HCT116 (cell line): Measurements from ENCODE around the gene UBE2E1. TPM values are rescaled to one million over a fixed set of nuclear protein-coding genes. Genes with fewer than 3 reads are reported as not detected.
"Not testable (repeated sequence)": the region's sequence is repeated elsewhere in the genome, so short reads cannot be mapped to it uniquely, and the experiment has no call there.

Source experiments
- ATAC-seq: fragments of 200-7000 bp; cut with Tn5 transposase; 2 replicates; pipeline ENCODE4 v1.9.1; 2020; ENCODE audit warnings: mild to moderate bottlenecking, moderate library complexity
- BruUV-seq: library from RNA; stranded (reverse); fragments of 400-500 nt; replicated peaks from 2 replicates; lab custom pipeline; 2021; lab: Mats Ljungman, UMichigan
- CTCF ChIA-PET: fragments of 300-600 bp; sonication (Branson Sonifier 250); formaldehyde crosslinking; loops from one replicate; lab custom pipeline; 2021; ENCODE audit warnings: antibody characterized with exemption; lab: Charles Lee
- POLR2A ChIA-PET: fragments of 300-600, 350-600 bp; sonication (Branson Sonifier 250); formaldehyde crosslinking; loops from one replicate; lab custom pipeline; 2021; ENCODE audit warnings: antibody characterized with exemption; lab: Charles Lee
- RAD21 ChIA-PET, 2 experiments: fragments of 300-600 bp; sonication (Branson Sonifier 250); formaldehyde crosslinking; loops; one replicate each; lab custom pipeline; 2023; ENCODE audit warnings: low total read pairs in 2 of 2; ENCODE audit not compliant: uncharacterized antibody in 2 of 2, unreplicated experiment in 2 of 2, low non-redundant PET in 1 of 2; lab: Charles Lee
- DNase-seq: peaks from one replicate; pipeline ENCODE4 v3.0.0-alpha.2; 2010; ENCODE audit warnings: low read depth, low spot score
- H2AFZ ChIP-seq: fragments of 200-600 bp; shearing (Covaris generic), sonication (generic); 2 replicates; pipeline ENCODE4 v1.6.1; 2017; ENCODE audit warnings: low read depth, mixed run types, mixed read lengths, antibody characterized with exemption, low read length; ENCODE audit not compliant: poor library complexity, severe bottlenecking
- H3K27ac ChIP-seq: 2 replicates; pipeline ENCODE4 v1.5.1; 2012; ENCODE audit warnings: low read depth, low read length
- H3K27me3 ChIP-seq: fragments of 200-600 bp; sonication (generic); 2 replicates; pipeline ENCODE4 v1.6.1; 2016; ENCODE audit warnings: mixed run types, low read length, mixed read lengths; ENCODE audit not compliant: insufficient read depth
- H3K36me3 ChIP-seq, 2 experiments: fragments of 200-500 bp in 1 of 2; fragments of 200-600 bp in 1 of 2; sonication (Bioruptor generic) in 1 of 2; sonication (generic) in 1 of 2; 2 replicates each; pipeline versions ENCODE4 v1.5.1 to v1.6.1; 2014 to 2016; ENCODE audit warnings: low read length in 2 of 2, inconsistent platforms in 1 of 2, mixed read lengths in 1 of 2, mixed run types in 1 of 2; ENCODE audit not compliant: insufficient read depth in 2 of 2, control insufficient read depth in 1 of 2
- H3K4me1 ChIP-seq, 2 experiments: fragments of 200-600 bp in 1 of 2; sonication (generic) in 1 of 2; 2 replicates each; pipeline versions ENCODE4 v1.5.1 to v1.6.1; 2012 to 2017; ENCODE audit warnings: low read length in 2 of 2, inconsistent platforms in 1 of 2, mild to moderate bottlenecking in 1 of 2, mixed read lengths in 1 of 2, mixed run types in 1 of 2, moderate library complexity in 1 of 2; ENCODE audit not compliant: insufficient read depth in 2 of 2, control insufficient read depth in 1 of 2
- H3K4me2 ChIP-seq: fragments of 200-600 bp; sonication (generic); 2 replicates; pipeline ENCODE4 v1.6.1; 2017; ENCODE audit warnings: mixed run types, low read length, mixed read lengths
- H3K4me3 ChIP-seq, 2 experiments: fragments of 200-600 bp in 1 of 2; sonication (generic) in 1 of 2; replicated peaks in 1 of 2; 2 replicates each; pipeline ENCODE4 v1.5.1; 2011 to 2016; ENCODE audit warnings: low read length in 2 of 2, control low read depth in 1 of 2, low read depth in 1 of 2, mild to moderate bottlenecking in 1 of 2, mixed read lengths in 1 of 2, mixed run types in 1 of 2
- H3K79me2 ChIP-seq: fragments of 200-600 bp; sonication (generic); 2 replicates; pipeline ENCODE4 v1.6.1; 2017; ENCODE audit warnings: mild to moderate bottlenecking, mixed run types, low read length, moderate library complexity, mixed read lengths; ENCODE audit not compliant: insufficient read depth
- H3K9ac ChIP-seq: fragments of 200-600 bp; sonication (generic); 2 replicates; pipeline ENCODE4 v1.6.1; 2016; ENCODE audit warnings: low read length, mixed read lengths
- H3K9me2 ChIP-seq: fragments of 200-600 bp; sonication (generic), shearing (Covaris generic); 2 replicates; pipeline ENCODE4 v1.6.1; 2017; ENCODE audit warnings: mixed run types, mild to moderate bottlenecking, moderate library complexity; ENCODE audit not compliant: insufficient read depth
- H3K9me3 ChIP-seq, 2 experiments: fragments of 200-500 bp in 1 of 2; fragments of 200-600 bp in 1 of 2; sonication (Bioruptor generic) in 1 of 2; sonication (generic) in 1 of 2; 2 replicates each; pipeline ENCODE4 v1.6.1; 2014 to 2017; ENCODE audit warnings: low read length in 2 of 2, mixed read lengths in 2 of 2, inconsistent platforms in 1 of 2, low read depth in 1 of 2, mild to moderate bottlenecking in 1 of 2, mixed run types in 1 of 2, moderate library complexity in 1 of 2; ENCODE audit not compliant: control insufficient read depth in 1 of 2, insufficient read depth in 1 of 2
- H4K20me1 ChIP-seq: fragments of 200-600 bp; sonication (generic), shearing (Covaris generic); 2 replicates; pipeline ENCODE4 v1.6.1; 2017; ENCODE audit warnings: mixed run types, mild to moderate bottlenecking, moderate library complexity; ENCODE audit not compliant: insufficient read depth
- CBX3 ChIP-seq: IDR thresholded peaks from 2 replicates; pipeline ENCODE4 v1.6.1; 2012; ENCODE audit warnings: low read depth
- CEBPB ChIP-seq: IDR thresholded peaks from 2 replicates; pipeline ENCODE4 v1.6.1; 2012; ENCODE audit warnings: low read depth
- EGR1 ChIP-seq: IDR thresholded peaks from 2 replicates; pipeline ENCODE4 v1.6.1; 2012; ENCODE audit warnings: low read depth
- ELF1 ChIP-seq: IDR thresholded peaks from 2 replicates; pipeline ENCODE4 v1.6.1; 2012; ENCODE audit warnings: low read depth, borderline replicate concordance
- EZH2 ChIP-seq: fragments of 200-600 bp; sonication (generic); IDR thresholded peaks from 2 replicates; pipeline ENCODE4 v1.6.1; 2017; ENCODE audit warnings: antibody characterized with exemption, mixed run types
- EZH2phosphoT487 ChIP-seq: fragments of 200-600 bp; IDR thresholded peaks from 2 replicates; pipeline ENCODE4 v1.6.1; 2018; ENCODE audit warnings: antibody characterized with exemption, borderline replicate concordance
- FOSL1 ChIP-seq: IDR thresholded peaks from 2 replicates; pipeline ENCODE4 v1.6.1; 2012; ENCODE audit warnings: low read depth
- JUND ChIP-seq: IDR thresholded peaks from 2 replicates; pipeline ENCODE4 v1.6.1; 2012
- MAX ChIP-seq: IDR thresholded peaks from 2 replicates; pipeline ENCODE4 v1.6.1; 2012
- POLR2A ChIP-seq: IDR thresholded peaks from 2 replicates; pipeline ENCODE4 v1.7.0; 2011; ENCODE audit warnings: borderline replicate concordance; ENCODE audit not compliant: insufficient read depth, insufficient read length; ENCODE audit errors: extremely low read depth
- POLR2AphosphoS5 ChIP-seq: IDR thresholded peaks from 2 replicates; pipeline ENCODE4 v1.6.1; 2011; ENCODE audit warnings: mild to moderate bottlenecking, low read depth, low read length, moderate library complexity
- RAD21 ChIP-seq: IDR thresholded peaks from 2 replicates; pipeline ENCODE4 v1.6.1; 2012; ENCODE audit warnings: low read depth, mild to moderate bottlenecking
- SIN3A ChIP-seq: IDR thresholded peaks from 2 replicates; pipeline ENCODE4 v1.6.1; 2012; ENCODE audit warnings: low read depth
- SP1 ChIP-seq: IDR thresholded peaks from 2 replicates; pipeline ENCODE4 v1.6.1; 2012; ENCODE audit warnings: low read depth
- TCF7L2 ChIP-seq: IDR thresholded peaks from 2 replicates; pipeline ENCODE4 v1.7.0; 2011; ENCODE audit warnings: borderline replicate concordance, inconsistent platforms; ENCODE audit not compliant: insufficient read depth, insufficient read length; ENCODE audit errors: extremely low read depth
- YY1 ChIP-seq: IDR thresholded peaks from 2 replicates; pipeline ENCODE4 v1.6.1; 2011; ENCODE audit warnings: low read length, low read depth, moderate library complexity, mild to moderate bottlenecking; ENCODE audit not compliant: insufficient replicate concordance; ENCODE audit errors: extremely low read depth
- ZBTB33 ChIP-seq: IDR thresholded peaks from 2 replicates; pipeline ENCODE4 v1.6.1; 2011; ENCODE audit warnings: mild to moderate bottlenecking, low read length, moderate library complexity; ENCODE audit not compliant: insufficient replicate concordance; ENCODE audit errors: extremely low read depth
- ZFX ChIP-seq: fragments of 450-650 bp; IDR thresholded peaks from 2 replicates; pipeline ENCODE4 v1.6.1; 2017
- ZNF274 ChIP-seq: fragments of 200-500 bp; sonication (Bioruptor generic); IDR thresholded peaks from 2 replicates; pipeline ENCODE4 v1.6.1; 2014; ENCODE audit warnings: mild to moderate bottlenecking, low read depth, low read length, inconsistent platforms
- intact Hi-C: fragments of 100-400 bp; cut with micrococcal nuclease; formaldehyde crosslinking; loops from 2 replicates; pipeline ENCODE4 v1.10.0; 2022
- total RNA-seq: library from RNA; stranded (reverse); gene quantifications from one replicate; pipeline ENCODE4 v1.2.1, GENCODE V29; 2021; ENCODE audit not compliant: unreplicated experiment

The UBE2E1 gene
- total RNA-seq, 1 experiment from 2014 or later: 75.1 TPM

GRCh38 chr3:23911397-23911796 lies 105.6 kb downstream of the UBE2E1 start (continued):
- TF ChIP-seq JUND: no peak
- no peak for TF ChIP-seq MAX
- no peak for TF ChIP-seq FOSL1
- TF ChIP-seq ELF1: no peak
- no peak for TF ChIP-seq CBX3
- no peak for TF ChIP-seq ZNF274
- TF ChIP-seq SP1: no peak
- TF ChIP-seq CEBPB: no peak

- DNase-seq, H3K9me2 ChIP-seq, H2AFZ ChIP-seq, POLR2A ChIA-PET, H3K9ac ChIP-seq, H4K20me1 ChIP-seq, H3K4me2 ChIP-seq, CTCF ChIA-PET, BruUV-seq, H3K9me3 ChIP-seq, H3K27ac ChIP-seq, H3K27me3 ChIP-seq, intact Hi-C loops, H3K4me3 ChIP-seq, ATAC-seq, RAD21 ChIA-PET: not testable (repeated sequence)
- peaks cover 44% of the 10 kb centered on the region for H3K79me2 ChIP-seq
- peaks cover 7 to 12% of the 10 kb centered on the region in 2 experiments; a peak in 3 of 4 replicates for H3K4me1 ChIP-seq
- H3K36me3 ChIP-seq: peaks cover 8 to 10% of the 10 kb centered on the region in 2 experiments; a peak in 2 of 4 replicates
Observed at GRCh38 chr3:23912335-23912734, 106.6 kb downstream of the UBE2E1 start.

- H3K36me3 ChIP-seq: peaks cover 9 to 13% of the 10 kb centered on the region in 2 experiments
- ChIA-PET RAD21 (interaction anchor here in 1 of 2 experiments (0.5 kb wide), 1 partner anchor 408 kb away, joined by 4 read pairs; no protein-coding TSS in a partner anchor), CTCF (no interaction called here), POLR2A (no interaction called here)
- no peaks in the 10 kb centered on the region for H3K9me3 ChIP-seq
- no TSS peak for BruUV-seq
- no peak overlapping the region for H3K9ac ChIP-seq
- ATAC-seq (no peak), DNase-seq (no peak)
- H3K4me3 ChIP-seq: no peak overlapping the region
- no peak overlapping the region for H3K4me2 ChIP-seq
- H3K4me1 ChIP-seq: peaks cover 7 to 15% of the 10 kb centered on the region in 2 experiments; a peak in 3 of 4 replicates
- H2AFZ ChIP-seq: no peak overlapping the region
- intact Hi-C loops: no loop called here
- H3K27ac ChIP-seq: no peak overlapping the region
- H4K20me1 ChIP-seq: peaks cover 4% of the 10 kb centered on the region; the same call in 1 of the 2 replicates
- no peaks in the 10 kb centered on the region for H3K9me2 ChIP-seq
- H3K79me2 ChIP-seq: peaks cover 53% of the 10 kb centered on the region
- no peaks in the 10 kb centered on the region for H3K27me3 ChIP-seq
- TF ChIP-seq CBX3 (no peak), EZH2 (no peak), ELF1 (no peak), JUND (no peak), CEBPB (no peak), TCF7L2 (no peak), FOSL1 (no peak), POLR2AphosphoS5 (no peak), RAD21 (no peak), POLR2A (no peak), YY1 (no peak), EZH2phosphoT487 (no peak), ZBTB33 (no peak), SIN3A (no peak), ZFX (no peak), EGR1 (no peak), ZNF274 (no peak)
Observed at GRCh38 chr3:23913182-23913581, 107.4 kb downstream of the UBE2E1 start.
